Measurements from ENCODE around the gene FBXW10. TPM values are rescaled to one million over a fixed set of nuclear protein-coding genes. Genes with fewer than 3 reads are reported as not detected.
"Not testable (repeated sequence)": the region's sequence is repeated elsewhere in the genome, so short reads cannot be mapped to it uniquely, and the experiment has no call there.

Gene FBXW10
- total and polyA plus RNA-seq, 2 experiments from 2014 or later, result 0.12 to 0.31 TPM

GRCh38 chr17:18816489-18817371 is 72.9 kb downstream of the FBXW10 start:
- Histone ChIP-seq H3K27ac (peak overlapping the region; percentile 94), H3K4me1 (ENCODE audit: low read depth) (peaks cover 10% of the 10 kb centered on the region)
- H3K27me3 ChIP-seq; H3K9me3 ChIP-seq (ENCODE audit: low read depth); H3K36me3 ChIP-seq; H3K4me3 ChIP-seq: not testable (repeated sequence)
- DNase-seq (ENCODE audit: low read depth in 1 of 2, low spot score in 1 of 2), result peak; percentile 63 to 87
- peak; percentile 54 for TF ChIP-seq CTCF (IDR thresholded peaks at IDR 0.05; ENCODE audit: low read depth, low read length)

- not testable (repeated sequence) for H3K36me3 ChIP-seq; H3K4me3 ChIP-seq; H3K9me3 ChIP-seq (ENCODE audit: low read depth); H3K27me3 ChIP-seq; H3K4me1 ChIP-seq (ENCODE audit: low read depth); H3K27ac ChIP-seq
- DNase-seq (ENCODE audit: low read depth in 1 of 2, low spot score in 1 of 2), result peak in 1 of 2 donors; percentile 8
Measured at GRCh38 chr17:18821430-18821829, 77.6 kb downstream of the FBXW10 start.

- DNase-seq (ENCODE audit: low read depth in 1 of 2, low spot score in 1 of 2); H3K9me3 ChIP-seq (ENCODE audit: low read depth); H3K4me1 ChIP-seq (ENCODE audit: low read depth); H3K36me3 ChIP-seq; H3K4me3 ChIP-seq; H3K27ac ChIP-seq; H3K27me3 ChIP-seq: not testable (repeated sequence)
Measured at GRCh38 chr17:18827613-18828012, 83.8 kb downstream of the FBXW10 start.

Other genes with a start within 250 kb of the FBXW10 start
- not detected in 2 replicates for gene TBC1D28, start 99.7 kb upstream of the FBXW10 start, total RNA-seq
- not detected in 2 replicates for gene TBC1D28, start 99.7 kb upstream of the FBXW10 start, polyA plus RNA-seq
- gene FOXO3B, start 61.7 kb upstream of the FBXW10 start, total RNA-seq, result 11.5 and 14.1 TPM in 2 replicates
- gene FOXO3B, start 61.7 kb upstream of the FBXW10 start, polyA plus RNA-seq, result 8.7 and 9.4 TPM in 2 replicates
- gene TVP23B, start 37.1 kb downstream of the FBXW10 start, total RNA-seq, result 17.8 and 25.3 TPM in 2 replicates
- gene TVP23B, start 37.1 kb downstream of the FBXW10 start, polyA plus RNA-seq, result 25.7 and 28.3 TPM in 2 replicates
- gene PRPSAP2, start 114.1 kb downstream of the FBXW10 start, total RNA-seq, result 48.9 and 65.2 TPM in 2 replicates
- 66.5 and 68.5 TPM in 2 replicates for gene PRPSAP2, start 114.1 kb downstream of the FBXW10 start, polyA plus RNA-seq
- 0.06 TPM in 1 of 2 replicates, not detected in the other for gene SLC5A10, start 208.1 kb downstream of the FBXW10 start, total RNA-seq
- gene SLC5A10, start 208.1 kb downstream of the FBXW10 start, polyA plus RNA-seq, result not detected in 2 replicates